Suprapubic skin (tissue), 4 donors: Measurements from ENCODE around the gene ARHGDIG. TPM values are rescaled to one million over a fixed set of nuclear protein-coding genes. Genes with fewer than 3 reads are reported as not detected.

Experiments
- DNase-seq, 2 donors: peaks; one replicate each; pipeline ENCODE4 v3.0.0-alpha.2; 2019; ENCODE audit warnings: low spot score in 2 of 2
- H3K27ac ChIP-seq: fragments of 200-600 bp; sonication (generic); one replicate; pipeline ENCODE4 v1.5.1; 2019
- H3K27me3 ChIP-seq: fragments of 200-600 bp; sonication (generic); one replicate; pipeline ENCODE4 v1.5.1; 2019
- H3K36me3 ChIP-seq: fragments of 200-600 bp; sonication (generic); one replicate; pipeline ENCODE4 v1.5.1; 2019
- H3K4me1 ChIP-seq: fragments of 200-600 bp; sonication (generic); one replicate; pipeline ENCODE4 v1.5.1; 2019
- H3K4me3 ChIP-seq: fragments of 200-600 bp; sonication (generic); one replicate; pipeline ENCODE4 v1.5.1; 2019; ENCODE audit warnings: mild to moderate bottlenecking
- H3K9me3 ChIP-seq: fragments of 200-600 bp; sonication (generic); one replicate; pipeline ENCODE4 v1.5.1; 2019
- CTCF ChIP-seq, 2 donors: fragments of 200-600 bp in 1 of 2; fragments of 450-650 bp in 1 of 2; sonication (generic) in 1 of 2; IDR thresholded peaks; one replicate each; pipeline ENCODE4 v1.5.1; 2016 to 2019; ENCODE audit warnings: antibody characterized with exemption in 2 of 2, mild to moderate bottlenecking in 1 of 2, moderate library complexity in 1 of 2
- EP300 ChIP-seq: sonication (generic); formaldehyde crosslinking; IDR thresholded peaks from one replicate; pipeline ENCODE4 v1.6.1; 2017; ENCODE audit warnings: antibody characterized with exemption
- POLR2A ChIP-seq, 2 donors: fragments of 450-650 bp; IDR thresholded peaks; one replicate each; pipeline ENCODE4 v1.6.1; 2017; ENCODE audit warnings: antibody characterized with exemption in 2 of 2, mild to moderate bottlenecking in 2 of 2, moderate library complexity in 2 of 2
- POLR2AphosphoS5 ChIP-seq, 3 donors: sonication (generic); formaldehyde crosslinking; IDR thresholded peaks; one replicate each; pipeline ENCODE4 v1.6.1; 2017; ENCODE audit warnings: antibody characterized with exemption in 3 of 3
- WGBS: methylation state at CpG from one replicate; pipeline ENCODE4 v1.1.5; 2018; 5-methylcytosine and 5-hydroxymethylcytosine counted together
- total RNA-seq, 4 donors: library from RNA; depleted of rRNA; stranded (reverse); fragments of >200 nt; gene quantifications; one replicate each; pipeline ENCODE4 v1.1.0, GENCODE V29; 2016

Gene ARHGDIG
- total RNA-seq, 4 donors from 2014 or later, result not detected

- no peaks in the 10 kb centered on the region for H3K9me3 ChIP-seq
- no peak overlapping the region for H3K4me3 ChIP-seq
- H3K27me3 ChIP-seq, result no peaks in the 10 kb centered on the region
- peaks cover 71% of the 10 kb centered on the region for H3K36me3 ChIP-seq
- DNase-seq, result no peak
- TF ChIP-seq POLR2A (IDR thresholded peaks at IDR 0.05) (no peak), CTCF (IDR thresholded peaks at IDR 0.05) (no peak), EP300 (no peak), POLR2AphosphoS5 (IDR thresholded peaks at IDR 0.05) (no peak)
- peaks cover 10% of the 10 kb centered on the region for H3K4me1 ChIP-seq
- 86% methylated on average over 14 of the region's 35 CpGs for WGBS
- no peak overlapping the region for H3K27ac ChIP-seq
Observed at GRCh38 chr16:263182-263774, 17.1 kb upstream of the ARHGDIG start.

GRCh38 chr16:263944-264343 lies 16.4 kb upstream of the ARHGDIG start:
- Histone ChIP-seq H3K27me3 (no peaks in the 10 kb centered on the region), H3K27ac (no peak overlapping the region), H3K4me3 (no peak overlapping the region), H3K4me1 (peaks cover 16% of the 10 kb centered on the region), H3K9me3 (no peaks in the 10 kb centered on the region), H3K36me3 (peaks cover 66% of the 10 kb centered on the region)
- 98% methylated on average over 7 of the region's 17 CpGs for WGBS
- no peak for TF ChIP-seq EP300
- TF ChIP-seq POLR2AphosphoS5 (IDR thresholded peaks at IDR 0.05), result no peak
- TF ChIP-seq CTCF (IDR thresholded peaks at IDR 0.05), result no peak
- no peak for TF ChIP-seq POLR2A (IDR thresholded peaks at IDR 0.05)
- DNase-seq, result no peak

- TF ChIP-seq CTCF (IDR thresholded peaks at IDR 0.05) (no peak), POLR2AphosphoS5 (IDR thresholded peaks at IDR 0.05) (no peak), EP300 (no peak), POLR2A (IDR thresholded peaks at IDR 0.05) (no peak)
Observed at GRCh38 chr16:264440-264951, 15.9 kb upstream of the ARHGDIG start.

GRCh38 chr16:265002-265529 lies 15.3 kb upstream of the ARHGDIG start:
- peaks cover 55% of the 10 kb centered on the region for H3K36me3 ChIP-seq

More at GRCh38 chr16:264440-264951, 15.9 kb upstream of the ARHGDIG start:
- no peaks in the 10 kb centered on the region for H3K9me3 ChIP-seq
- no peak overlapping the region for H3K27ac ChIP-seq
- H3K36me3 ChIP-seq, result peaks cover 61% of the 10 kb centered on the region
- H3K4me1 ChIP-seq, result peaks cover 16% of the 10 kb centered on the region
- DNase-seq, result no peak
- H3K27me3 ChIP-seq, result no peaks in the 10 kb centered on the region
- WGBS, result no CpG with 5 or more reads among the region's 23 CpGs
- no peak overlapping the region for H3K4me3 ChIP-seq

More at GRCh38 chr16:265002-265529, 15.3 kb upstream of the ARHGDIG start:
- 88% methylated on average over 8 of the region's 14 CpGs for WGBS
- TF ChIP-seq CTCF (IDR thresholded peaks at IDR 0.05) (no peak), POLR2AphosphoS5 (IDR thresholded peaks at IDR 0.05) (no peak), POLR2A (IDR thresholded peaks at IDR 0.05) (no peak), EP300 (no peak)
- Histone ChIP-seq H3K9me3 (no peaks in the 10 kb centered on the region), H3K27me3 (no peaks in the 10 kb centered on the region), H3K4me3 (no peak overlapping the region), H3K27ac (no peak overlapping the region), H3K4me1 (peaks cover 16% of the 10 kb centered on the region)
- DNase-seq, result no peak
